Keratinocyte (primary cell): ENCODE data around the gene STOM. TPM values are rescaled to one million over a fixed set of nuclear protein-coding genes. Genes with fewer than 3 reads are reported as not detected.

ENCODE experiments used
- DNase-seq: peaks from one replicate; pipeline ENCODE4 v3.0.0-alpha.2; 2011; ENCODE audit warnings: low read depth, missing footprints, low spot score
- FAIRE-seq: peaks from 2 replicates; lab custom pipeline; 2011; peaks lifted over from hg19 to GRCh38; lab: Jason Lieb, UNC
- H2AFZ ChIP-seq: 2 replicates; pipeline ENCODE4 v1.6.0; 2012; ENCODE audit warnings: low read length, control low read depth, inconsistent platforms; ENCODE audit not compliant: control insufficient read depth
- H3K27ac ChIP-seq: 2 replicates; pipeline ENCODE4 v1.5.1; 2011; ENCODE audit warnings: low read length; ENCODE audit not compliant: control insufficient read depth, insufficient read depth
- H3K27me3 ChIP-seq: 3 replicates; pipeline ENCODE4 v1.6.0; 2011; ENCODE audit warnings: low read length; ENCODE audit not compliant: control insufficient read depth, insufficient read depth; ENCODE audit errors: extremely low read depth
- H3K36me3 ChIP-seq, 2 experiments: 2 replicates in 1 of 2; 3 replicates in 1 of 2; pipeline ENCODE4 v1.5.1; 2011; ENCODE audit warnings: low read length in 2 of 2, mild to moderate bottlenecking in 1 of 2; ENCODE audit not compliant: control insufficient read depth in 2 of 2, insufficient read depth in 2 of 2; ENCODE audit errors: extremely low read depth in 1 of 2
- H3K4me1 ChIP-seq: 3 replicates; pipeline ENCODE4 v1.5.1; 2011; ENCODE audit warnings: low read length; ENCODE audit not compliant: control insufficient read depth, insufficient read depth; ENCODE audit errors: extremely low read depth
- H3K4me2 ChIP-seq: 3 replicates; pipeline ENCODE4 v1.6.0; 2011; ENCODE audit warnings: low read depth, low read length; ENCODE audit not compliant: control insufficient read depth, insufficient read depth; ENCODE audit errors: extremely low read depth
- H3K4me3 ChIP-seq, 3 experiments: fragments of 200-600 bp in 1 of 3; sonication (generic) in 1 of 3; 2 replicates in 2 of 3; 3 replicates in 1 of 3; pipeline ENCODE4 v1.5.1; 2011 to 2016; ENCODE audit warnings: low read length in 3 of 3, mild to moderate bottlenecking in 3 of 3, control low read depth in 2 of 3, inconsistent platforms in 1 of 3, low read depth in 1 of 3, mixed read lengths in 1 of 3, mixed run types in 1 of 3, moderate library complexity in 1 of 3; ENCODE audit not compliant: control insufficient read depth in 2 of 3, insufficient read depth in 2 of 3; ENCODE audit errors: extremely low read depth in 1 of 3
- H3K79me2 ChIP-seq: 2 replicates; pipeline ENCODE4 v1.6.0; 2012; ENCODE audit warnings: low read length; ENCODE audit not compliant: control insufficient read depth, insufficient read depth
- H3K9ac ChIP-seq: 3 replicates; pipeline ENCODE4 v1.6.0; 2011; ENCODE audit warnings: low read length; ENCODE audit not compliant: control insufficient read depth, insufficient read depth; ENCODE audit errors: extremely low read depth
- H3K9me1 ChIP-seq: 3 replicates; pipeline ENCODE4 v1.6.0; 2011; ENCODE audit warnings: low read length; ENCODE audit not compliant: control insufficient read depth, insufficient read depth; ENCODE audit errors: extremely low read depth
- H3K9me3 ChIP-seq: 2 replicates; pipeline ENCODE4 v1.5.1; 2012; ENCODE audit warnings: low read depth, low read length; ENCODE audit not compliant: control insufficient read depth
- H4K20me1 ChIP-seq: 3 replicates; pipeline ENCODE4 v1.6.0; 2011; ENCODE audit warnings: low read length; ENCODE audit not compliant: control insufficient read depth, insufficient read depth; ENCODE audit errors: extremely low read depth
- CTCF ChIP-seq, 3 experiments: IDR thresholded peaks in 1 of 3; conservative IDR thresholded peaks in 1 of 3; optimal IDR thresholded peaks in 1 of 3; 2 replicates in 2 of 3; 3 replicates in 1 of 3; pipeline versions ENCODE3 to v1.5.1; 2011; ENCODE audit warnings: low read length in 3 of 3, mild to moderate bottlenecking in 3 of 3, moderate library complexity in 2 of 3, control low read depth in 1 of 3, inconsistent platforms in 1 of 3; ENCODE audit not compliant: insufficient read depth in 2 of 3; ENCODE audit errors: extremely low read depth in 1 of 3
- EZH2 ChIP-seq: IDR thresholded peaks from one replicate; pipeline ENCODE4 v1.6.1; 2012; ENCODE audit warnings: inconsistent platforms, mild to moderate bottlenecking, low read length, moderate library complexity
- dilution Hi-C: fragments of 300-500 bp; cut with MboI; formaldehyde crosslinking; loops from one replicate; pipeline ENCODE4 v1.7.0; 2020; ENCODE audit warnings: low sequenced_read_pairs; ENCODE audit not compliant: extremely low pct_ligation_motif_present
- polyA plus RNA-seq, 5 experiments: library from polyadenylated mRNA; depleted of rRNA in 3 of 5; stranded (reverse) in 3 of 5; stranded (forward) in 1 of 5; unstranded in 1 of 5; fragments of >200 nt; gene quantifications; 1 replicate in 1 of 5; 2 replicates in 3 of 5; 3 replicates in 1 of 5; pipeline versions ENCODE4 v1.2.1 to v1.2.3, GENCODE V29; 2011 to 2012; ENCODE audit warnings: missing spikeins in 2 of 5, low read depth in 1 of 5, low replicate concordance in 1 of 5

The STOM gene
- polyA plus RNA-seq, 1 donor (not counting 4 experiments of a cell fraction or from before 2014, with no cell fraction given): 121 TPM

GRCh38 chr9:121388140-121388905 is 18.3 kb upstream of the STOM start:
- TF ChIP-seq CTCF (optimal IDR thresholded peaks at IDR 0.05 in 1 of 3, IDR thresholded peaks at IDR 0.05 in 1 of 3, conservative IDR thresholded peaks at IDR 0.05 in 1 of 3; ENCODE audit: extremely low read depth in 1 of 3, insufficient read depth in 2 of 3, low read length in 3 of 3): no peak
- no peak for TF ChIP-seq EZH2
- H3K36me3 ChIP-seq: no peaks in the 10 kb centered on the region
- no peak overlapping the region for H3K4me2 ChIP-seq
- H4K20me1 ChIP-seq: no peaks in the 10 kb centered on the region
- no peaks in the 10 kb centered on the region for H3K27me3 ChIP-seq
- H3K27ac ChIP-seq: no peak overlapping the region
- DNase-seq (no peak), FAIRE-seq (no peak)
- H3K79me2 ChIP-seq: no peaks in the 10 kb centered on the region
- H3K9me3 ChIP-seq: peaks cover 1% of the 10 kb centered on the region
- H2AFZ ChIP-seq: no peak overlapping the region
- no peak overlapping the region for H3K9ac ChIP-seq
- H3K9me1 ChIP-seq: peaks cover under 1% of the 10 kb centered on the region
- dilution Hi-C loops: no loop called here
- H3K4me1 ChIP-seq: peaks cover 19% of the 10 kb centered on the region
- no peak overlapping the region for H3K4me3 ChIP-seq

- Histone ChIP-seq H3K79me2 (no peaks in the 10 kb centered on the region), H3K4me3 (no peak overlapping the region), H3K4me1 (peaks cover 9% of the 10 kb centered on the region), H3K27ac (no peak overlapping the region), H3K9ac (no peak overlapping the region), H3K9me3 (no peaks in the 10 kb centered on the region), H2AFZ (no peak overlapping the region), H3K27me3 (no peaks in the 10 kb centered on the region), H4K20me1 (no peaks in the 10 kb centered on the region), H3K9me1 (no peaks in the 10 kb centered on the region), H3K4me2 (no peak overlapping the region), H3K36me3 (no peaks in the 10 kb centered on the region)
- dilution Hi-C loops: no loop called here
- FAIRE-seq: no peak
- DNase-seq: no peak
- TF ChIP-seq CTCF (optimal IDR thresholded peaks at IDR 0.05 in 1 of 3, IDR thresholded peaks at IDR 0.05 in 1 of 3, conservative IDR thresholded peaks at IDR 0.05 in 1 of 3; ENCODE audit: extremely low read depth in 1 of 3, insufficient read depth in 2 of 3, low read length in 3 of 3): no peak
- no peak for TF ChIP-seq EZH2
Measured at GRCh38 chr9:121386442-121387175, 16.6 kb upstream of the STOM start.
